GM19452 (cell line): ENCODE data around the gene ALOX12B.
"Not testable (repeated sequence)": the region's sequence is repeated elsewhere in the genome, so short reads cannot be mapped to it uniquely, and the experiment has no call there.

Source experiments
- ATAC-seq: cut with Tn5 transposase; IDR thresholded peaks from one replicate; pipeline ENCODE4 v1.9.1; 2021; ENCODE audit not compliant: unreplicated experiment

Gene ALOX12B

DNA sequence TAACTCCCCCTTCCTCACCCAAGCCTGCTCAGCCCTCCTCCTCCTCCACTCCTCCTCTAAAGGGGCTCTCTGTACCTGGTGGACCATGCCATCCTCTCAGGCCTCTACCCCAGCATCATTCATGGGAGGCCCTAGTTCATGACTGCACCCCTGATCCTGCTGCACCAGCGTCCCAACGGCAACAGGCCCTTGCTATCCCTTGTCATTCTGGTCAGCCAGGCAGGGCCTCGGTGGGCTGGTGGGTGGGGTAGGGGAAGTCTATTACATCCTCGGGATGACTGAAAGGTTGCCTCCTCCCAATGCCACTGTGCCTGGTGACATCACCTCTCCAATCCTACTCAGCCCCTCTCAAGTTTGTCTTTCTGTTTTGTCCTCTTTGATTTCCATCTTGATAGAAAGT, 19.7 kb downstream of the ALOX12B start:
- no peak for ATAC-seq

DNA sequence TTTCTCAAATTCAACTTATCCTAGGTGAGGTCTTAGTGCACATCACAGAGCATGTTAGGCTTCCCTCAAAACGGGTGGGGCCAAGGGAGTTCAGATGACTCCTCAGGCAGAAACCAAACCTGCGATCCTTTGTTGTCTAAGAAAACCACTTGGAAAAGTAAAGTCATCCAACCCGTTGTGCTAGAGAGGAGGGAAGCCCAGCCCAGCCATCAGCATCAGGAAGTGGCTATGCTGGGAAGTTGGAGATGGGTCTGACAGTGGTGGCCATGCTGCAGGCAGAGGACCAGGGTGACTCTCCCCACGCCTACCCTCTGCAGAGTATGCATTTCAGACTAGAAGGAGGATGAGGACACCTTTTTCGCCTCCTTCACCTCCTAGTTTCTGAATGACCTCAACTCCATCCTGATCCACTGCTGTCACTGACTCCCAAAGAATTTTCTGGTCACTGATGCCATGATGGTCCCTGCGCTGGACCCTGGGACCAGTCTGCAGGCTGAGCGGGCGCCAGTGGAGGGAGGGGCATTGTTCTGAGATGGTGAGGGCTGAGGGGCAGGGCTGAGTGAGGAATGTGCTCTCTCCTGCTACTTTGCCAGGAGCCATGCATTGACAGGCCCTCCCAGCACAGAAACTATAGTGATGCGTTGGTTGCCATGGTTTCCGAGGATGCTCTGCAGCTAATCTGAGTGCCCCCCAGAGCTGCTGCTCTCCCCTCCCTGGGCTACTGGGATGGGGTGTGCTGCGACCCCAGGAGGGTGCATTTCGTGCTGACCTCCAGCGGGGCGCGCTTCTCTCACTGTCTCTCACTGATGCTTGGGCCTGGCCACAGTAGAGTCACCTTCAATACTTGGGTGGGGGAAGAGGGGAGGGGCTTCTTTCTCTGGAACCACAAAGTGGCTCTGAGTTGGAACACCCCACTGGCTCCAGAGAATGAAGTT, 20.4 kb downstream of the ALOX12B start:
- no peak for ATAC-seq

DNA sequence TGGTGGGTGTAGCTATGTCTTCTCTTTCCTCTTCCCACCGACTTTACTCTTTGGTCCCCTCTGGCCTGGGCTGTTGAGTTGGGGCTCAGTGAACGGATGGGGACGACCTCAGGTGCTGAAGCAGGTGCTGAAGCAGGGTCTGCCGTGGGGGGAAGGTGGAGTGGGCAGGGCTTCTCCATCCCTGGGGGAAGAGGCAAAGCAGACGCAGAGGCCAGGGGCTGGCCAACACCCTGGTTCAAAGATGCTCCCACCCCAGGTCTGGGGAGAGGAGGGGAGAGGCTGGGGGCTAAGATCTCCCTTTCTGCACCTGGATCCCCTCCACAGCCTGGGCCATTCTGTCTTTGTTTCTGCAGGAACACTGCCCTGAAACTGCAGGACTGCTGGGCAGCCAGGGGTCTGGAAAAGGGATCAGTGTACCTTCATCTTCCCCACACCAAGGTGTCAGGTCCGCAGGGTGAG, 22.9 kb downstream of the ALOX12B start:
- ATAC-seq = no peak

DNA sequence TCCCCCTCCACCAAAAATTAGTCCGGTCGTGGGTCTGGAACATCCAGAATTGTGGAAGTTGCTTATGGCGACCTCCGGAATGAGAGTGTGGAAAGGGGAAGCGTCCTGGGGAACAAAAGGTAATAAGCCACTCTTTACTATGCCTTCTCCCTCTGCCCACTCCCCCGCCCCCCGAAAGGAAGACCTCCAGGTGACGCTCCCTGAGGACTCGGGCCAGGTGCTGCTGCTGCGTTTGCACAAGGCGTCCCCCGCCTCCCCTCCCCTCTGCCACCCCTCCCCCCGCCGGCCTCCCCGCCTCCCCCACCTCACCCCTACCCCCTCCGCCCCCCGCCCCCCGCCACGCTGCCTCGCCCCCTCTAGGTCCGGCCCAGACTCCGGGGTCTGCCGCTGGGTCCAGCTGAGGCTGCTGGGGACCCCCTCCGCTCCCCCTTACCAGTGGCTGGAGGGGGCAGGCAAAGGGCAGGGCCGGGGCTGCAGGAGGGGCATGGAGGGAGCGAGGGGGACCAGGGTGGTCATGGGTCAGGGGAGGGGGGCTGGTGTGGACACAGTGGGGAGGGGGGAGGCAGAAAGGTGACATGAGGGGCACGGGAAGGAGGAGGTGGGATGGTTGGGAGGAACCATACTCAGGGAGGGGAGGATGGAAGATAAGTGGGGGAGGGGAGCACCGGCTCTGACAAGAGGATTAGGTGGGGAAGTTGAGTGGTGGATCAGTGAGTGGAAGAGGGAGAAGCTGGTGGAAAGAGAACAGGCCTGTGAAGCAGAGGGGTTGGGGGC, 23.6 kb downstream of the ALOX12B start:
- ATAC-seq = no peak

DNA sequence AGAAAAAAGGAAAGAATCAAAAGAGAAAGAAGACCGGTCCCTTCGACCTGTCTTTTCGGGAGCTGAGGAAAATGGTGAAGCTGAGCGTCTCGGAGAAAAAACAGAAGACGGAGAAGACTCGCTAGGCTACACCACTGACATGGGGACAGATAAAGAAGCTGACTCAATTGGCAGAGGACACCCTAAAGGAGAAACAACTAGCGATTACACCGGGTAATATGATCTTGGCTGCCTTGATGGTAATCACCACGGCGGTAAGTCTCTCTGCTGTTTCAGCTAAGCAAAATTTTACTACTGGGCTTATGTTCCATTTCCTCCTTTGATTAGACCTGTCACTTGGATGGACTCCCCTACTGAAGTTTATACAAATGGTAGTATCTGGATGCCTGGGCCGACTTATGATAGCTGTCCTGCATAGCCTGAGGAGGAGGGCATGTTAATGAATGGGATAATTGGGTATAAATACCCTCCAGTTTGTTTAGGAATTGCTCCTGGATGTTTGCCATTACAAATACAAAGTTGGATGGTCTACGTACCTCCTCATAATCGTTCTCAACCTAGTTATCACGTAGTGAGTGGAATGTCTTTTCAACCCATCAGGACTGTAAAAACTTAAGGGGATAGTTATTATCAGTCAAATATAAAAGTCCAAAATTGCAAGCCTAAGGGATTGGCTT, 24.6 kb downstream of the ALOX12B start:
- no peak for ATAC-seq

DNA sequence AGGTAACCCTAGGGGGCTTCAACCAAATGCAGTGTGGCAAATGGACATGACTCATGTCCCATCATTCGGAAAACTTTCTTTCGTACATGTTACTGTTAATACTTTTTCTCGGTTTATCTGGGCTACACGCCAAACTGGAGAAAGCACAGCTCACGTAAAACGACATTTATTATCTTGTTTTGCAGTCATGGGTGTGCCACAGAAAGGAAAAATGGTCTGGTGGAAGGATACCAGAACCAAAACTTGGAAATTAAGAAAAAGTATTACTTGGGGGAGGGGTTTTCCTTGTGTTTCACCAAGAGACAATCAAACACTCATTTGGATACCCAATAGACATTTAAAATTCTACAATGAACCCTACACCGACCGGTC, 25.1 kb downstream of the ALOX12B start:
- ATAC-seq = no peak

DNA sequence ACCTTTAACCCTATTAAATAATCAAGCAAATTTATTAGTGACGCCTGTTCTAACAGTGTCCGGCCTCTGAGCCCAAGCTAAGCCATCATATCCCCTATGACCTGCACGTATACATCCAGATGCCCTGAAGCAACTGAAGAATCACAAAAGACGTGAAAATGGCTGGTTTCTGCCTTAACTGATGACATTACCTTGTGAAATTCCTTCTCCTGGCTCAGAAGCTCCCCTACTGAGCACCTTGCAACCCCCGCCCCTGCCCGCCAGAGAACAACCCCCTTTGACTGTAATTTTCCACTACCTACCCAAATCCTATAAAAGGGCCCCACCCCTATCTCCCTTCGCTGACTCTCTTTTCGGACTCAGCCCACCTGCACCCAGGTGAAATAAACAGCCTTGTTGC, 25.7 kb downstream of the ALOX12B start:
- not testable (repeated sequence) for ATAC-seq

DNA sequence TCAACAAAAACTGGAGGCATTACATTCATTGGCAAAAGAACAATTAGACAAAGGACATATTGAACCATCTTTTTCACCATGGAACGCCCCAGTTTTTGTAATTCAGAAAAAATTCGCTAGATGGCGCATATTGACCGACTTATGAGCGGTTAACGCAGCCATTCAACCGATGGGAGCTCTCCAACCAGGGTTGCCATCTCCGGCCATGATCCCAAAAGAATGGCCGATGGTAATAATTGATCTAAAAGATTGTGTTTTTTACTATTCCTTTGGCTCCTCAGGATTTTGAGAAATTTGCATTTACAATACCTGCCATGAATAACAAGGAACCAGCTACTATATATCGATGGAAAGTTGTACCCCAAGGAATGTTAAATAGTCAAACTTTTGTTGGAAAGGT, 27.2 kb downstream of the ALOX12B start:
- ATAC-seq = no peak

DNA sequence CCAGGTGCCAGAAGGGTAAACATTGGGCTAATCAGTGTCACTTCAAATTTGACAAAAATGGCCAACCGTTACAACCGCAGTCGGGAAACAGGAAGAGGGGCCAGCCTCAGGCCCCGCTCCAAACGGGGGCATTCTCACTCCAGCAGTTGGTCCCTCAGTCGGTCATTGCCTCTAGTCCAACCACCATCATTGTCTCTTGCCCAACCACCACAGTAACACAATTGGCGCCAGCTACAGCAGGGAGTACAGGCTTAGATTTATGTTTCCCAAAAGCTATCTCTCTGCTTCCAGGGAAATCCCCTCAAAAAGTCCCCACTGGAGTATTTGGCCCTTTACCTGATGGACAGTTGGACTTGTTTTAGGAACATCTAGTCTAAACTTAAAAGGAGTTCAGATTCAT, 28.4 kb downstream of the ALOX12B start:
- no peak for ATAC-seq

DNA sequence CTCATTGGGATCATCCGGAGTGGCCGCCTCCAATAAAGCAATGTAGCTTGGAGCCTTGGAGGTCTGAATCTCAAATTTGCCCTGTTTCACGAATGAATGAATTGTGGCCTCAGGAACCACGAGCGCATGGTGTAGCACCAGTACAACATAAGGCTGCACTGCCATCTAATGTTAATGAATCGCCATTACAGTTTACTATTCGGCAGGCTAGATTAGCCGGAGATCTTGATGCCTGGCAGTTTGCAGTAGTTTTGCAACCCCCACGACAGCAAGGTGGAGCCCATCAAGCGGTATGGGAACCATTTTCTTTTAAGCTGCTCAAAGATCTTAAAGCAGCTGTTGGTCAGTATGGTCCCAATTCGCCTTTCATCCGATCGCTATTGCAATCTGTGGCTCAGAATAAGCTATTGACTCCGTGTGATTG, 29.8 kb downstream of the ALOX12B start:
- no peak for ATAC-seq

DNA sequence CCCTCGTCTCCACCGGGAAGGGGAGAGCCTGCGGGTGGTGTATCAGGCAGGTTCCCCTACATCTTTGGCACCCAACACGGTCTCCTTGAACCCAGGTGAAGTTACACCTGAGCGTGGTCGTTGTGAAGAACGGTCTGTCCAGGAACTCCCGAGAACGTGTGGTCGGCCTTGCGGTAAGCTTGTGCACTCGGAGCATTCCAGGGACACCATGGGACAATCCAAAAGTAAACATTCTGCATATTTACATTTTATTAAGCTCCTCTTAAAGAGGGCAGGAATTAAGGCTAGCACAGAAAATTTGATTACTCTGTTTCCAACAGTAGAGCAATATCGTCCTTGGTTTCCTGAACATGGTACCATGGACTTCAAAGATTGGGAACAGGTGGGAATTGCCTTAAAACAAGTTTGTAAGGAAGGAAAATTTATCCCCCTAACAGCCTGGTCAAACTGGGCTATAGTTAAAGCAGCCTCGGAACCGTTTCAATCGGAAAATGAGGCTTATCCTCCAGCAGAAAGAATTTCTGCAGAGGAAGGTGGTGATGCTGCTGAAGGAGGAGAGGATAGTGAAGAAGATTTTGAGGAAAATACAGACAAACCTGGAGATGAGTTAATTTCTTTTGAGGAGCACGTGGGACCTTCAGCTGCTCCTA, 30.4 kb downstream of the ALOX12B start:
- no peak for ATAC-seq

DNA sequence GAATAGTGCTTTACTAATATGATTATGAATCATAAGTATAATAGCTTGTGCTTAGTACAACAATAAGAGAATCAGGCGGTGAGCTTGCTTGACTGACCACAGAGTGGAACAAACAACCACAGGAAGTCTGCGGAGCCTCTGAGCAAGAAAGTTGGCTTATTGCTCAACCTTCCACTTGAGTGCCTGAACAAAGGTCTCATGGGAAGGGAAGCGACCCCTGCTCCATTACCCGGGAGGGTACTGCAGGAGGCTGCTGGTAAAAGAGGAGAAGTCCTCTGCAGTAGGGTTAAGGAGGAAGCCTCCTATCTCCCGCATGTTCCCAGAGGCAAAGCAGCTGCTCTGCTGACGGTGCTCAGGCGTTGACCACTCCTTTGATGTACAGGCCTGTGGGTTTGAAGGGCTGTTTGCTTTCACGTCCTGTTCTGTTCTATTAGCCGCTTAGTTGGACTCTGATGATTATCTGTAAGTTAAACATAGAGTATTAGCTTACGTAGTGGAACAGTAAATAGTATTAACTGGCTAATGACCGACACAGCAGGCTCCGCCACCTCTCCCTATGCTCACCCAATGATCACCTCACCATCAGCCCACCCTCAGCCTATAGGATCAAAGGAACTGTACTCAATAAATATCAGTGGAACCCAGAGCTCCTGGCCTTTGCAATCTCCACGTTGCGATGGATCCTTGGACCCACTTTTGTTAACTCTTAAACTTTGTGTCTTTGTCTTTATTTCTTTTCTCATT, 31.1 kb downstream of the ALOX12B start:
- ATAC-seq = peak; percentile 55

DNA sequence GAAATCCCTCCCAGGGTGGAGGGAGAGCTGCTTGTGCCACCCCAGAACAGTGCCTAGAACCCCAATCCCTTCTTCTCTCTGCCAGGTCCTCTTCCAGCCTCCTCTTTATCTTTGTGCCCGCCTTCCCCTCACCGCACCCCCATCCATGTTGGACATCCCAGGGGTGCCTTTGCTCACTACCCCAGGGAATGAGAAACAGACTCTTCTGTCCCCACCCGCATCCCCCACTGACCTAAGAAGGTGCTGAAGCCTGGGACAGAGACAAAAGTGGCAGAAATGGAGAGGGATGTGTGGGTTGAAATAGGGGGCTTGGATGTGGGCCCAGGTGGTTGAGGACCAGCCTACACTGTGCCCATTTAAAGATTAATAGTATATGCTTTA, 31.7 kb downstream of the ALOX12B start:
- no peak for ATAC-seq

DNA sequence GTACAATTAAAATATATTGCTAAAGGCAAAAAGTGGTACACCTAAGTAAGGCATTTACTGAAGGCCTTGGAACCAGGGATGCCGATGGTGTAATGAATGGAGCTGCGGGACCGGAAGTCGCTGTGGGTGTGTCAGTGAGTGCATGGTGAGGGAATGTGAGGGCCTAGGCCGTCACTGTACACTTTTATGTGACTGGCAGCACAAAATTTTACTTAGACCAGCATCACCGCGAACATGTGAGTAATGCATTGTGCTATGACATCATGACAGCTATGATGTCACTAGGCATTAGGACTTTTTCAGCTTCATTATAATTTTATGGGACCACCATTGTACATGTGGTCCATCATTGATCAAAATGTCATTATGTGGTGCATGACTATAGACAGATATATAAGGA, 33.9 kb downstream of the ALOX12B start:
- no peak for ATAC-seq

DNA sequence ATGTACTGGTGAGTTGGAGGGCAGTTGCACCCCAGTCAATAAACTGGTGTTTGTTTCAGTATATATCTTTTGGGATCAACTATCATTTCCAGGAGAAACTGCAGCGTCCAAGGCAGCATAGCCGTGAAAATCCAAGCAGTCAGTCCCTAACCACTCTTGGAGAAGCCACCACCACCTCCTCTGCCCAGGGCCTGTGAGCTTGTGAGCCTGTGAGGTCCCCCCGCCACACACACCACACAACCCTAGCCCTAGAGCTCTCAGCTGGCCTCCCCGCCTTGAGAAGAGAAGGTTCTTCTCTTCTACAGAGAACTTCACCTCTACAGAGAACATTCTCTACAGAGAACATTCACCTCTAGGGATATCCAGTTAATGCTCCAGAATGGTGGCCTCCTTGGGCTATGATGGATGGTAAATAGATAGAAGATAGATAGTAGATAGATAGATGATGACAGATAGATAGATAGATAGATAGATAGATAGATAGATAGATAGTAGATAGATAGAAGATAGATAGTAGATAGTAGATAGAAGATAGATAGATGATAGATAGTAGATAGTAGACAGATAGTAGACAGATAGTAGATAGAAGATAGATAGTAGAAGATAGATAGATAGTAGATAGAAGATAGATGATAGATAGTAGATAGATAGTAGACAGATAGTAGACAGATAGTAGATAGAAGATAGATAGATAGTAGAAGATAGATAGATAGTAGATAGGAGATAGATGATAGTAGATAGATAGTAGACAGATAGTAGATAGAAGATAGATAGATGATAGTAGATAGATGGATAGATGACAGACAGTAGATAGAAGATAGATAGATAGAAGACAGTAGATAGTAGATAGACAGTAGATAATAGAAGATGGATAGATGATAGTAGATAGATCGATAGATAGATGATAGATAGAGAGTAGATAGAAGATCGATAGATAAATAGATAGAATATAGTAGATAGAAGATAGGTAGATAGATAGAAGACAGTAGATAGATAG, 35.0 kb downstream of the ALOX12B start:
- no peak for ATAC-seq

DNA sequence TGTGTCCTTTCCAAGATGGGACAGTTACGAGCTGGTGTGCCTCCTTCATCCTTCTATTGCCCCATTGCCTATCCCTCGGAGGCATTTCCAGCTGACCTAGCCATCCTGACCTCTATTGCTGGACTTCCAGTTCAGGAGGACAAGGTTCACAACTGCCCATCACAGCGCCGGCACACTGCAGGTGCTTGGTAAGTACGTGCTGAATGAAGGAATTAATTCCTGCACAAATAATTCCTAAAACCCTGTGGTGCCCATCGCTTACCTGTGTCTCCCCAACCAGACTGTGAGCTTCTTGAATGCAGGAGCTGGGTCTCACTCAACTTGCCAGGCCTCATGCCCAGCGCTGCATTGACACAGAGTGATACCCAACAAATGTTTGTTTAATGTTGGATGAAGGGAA, 35.7 kb downstream of the ALOX12B start:
- ATAC-seq = no peak

DNA sequence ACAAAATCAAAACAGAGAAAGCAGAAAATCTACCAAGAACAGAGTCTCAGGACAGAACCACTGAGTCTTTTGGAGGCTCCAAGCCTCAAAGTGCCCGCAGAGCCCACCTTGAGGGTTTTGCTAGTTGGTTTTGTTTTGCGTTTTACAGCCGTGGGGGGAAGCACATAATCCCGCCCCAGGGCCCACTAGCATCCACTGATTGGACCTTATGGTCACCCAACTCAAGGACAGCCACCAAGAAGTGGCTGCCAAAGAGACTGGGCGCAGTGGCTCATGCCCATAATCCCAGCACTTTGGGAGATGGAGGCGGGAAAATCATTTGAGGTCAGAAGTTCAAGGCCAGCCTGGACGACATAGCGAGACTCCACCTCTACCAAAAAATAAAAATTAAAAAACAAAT, 38.8 kb downstream of the ALOX12B start:
- ATAC-seq = no peak

DNA sequence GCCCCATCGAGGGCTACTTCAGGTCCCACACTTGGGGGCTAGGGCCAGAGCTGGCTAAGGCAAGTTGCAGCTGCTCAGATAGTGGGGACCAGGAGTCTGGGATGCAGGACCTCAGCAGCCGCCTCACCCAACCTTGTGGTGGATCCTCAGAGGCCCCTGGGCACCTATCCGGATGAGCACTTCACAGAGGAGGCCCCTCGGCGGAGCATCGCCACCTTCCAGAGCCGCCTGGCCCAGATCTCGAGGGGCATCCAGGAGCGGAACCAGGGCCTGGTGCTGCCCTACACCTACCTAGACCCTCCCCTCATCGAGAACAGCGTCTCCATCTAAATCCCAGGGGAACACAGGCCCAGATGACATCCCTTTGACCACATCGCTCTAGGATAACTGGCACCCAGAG, 39.3 kb downstream of the ALOX12B start:
- ATAC-seq = no peak

DNA sequence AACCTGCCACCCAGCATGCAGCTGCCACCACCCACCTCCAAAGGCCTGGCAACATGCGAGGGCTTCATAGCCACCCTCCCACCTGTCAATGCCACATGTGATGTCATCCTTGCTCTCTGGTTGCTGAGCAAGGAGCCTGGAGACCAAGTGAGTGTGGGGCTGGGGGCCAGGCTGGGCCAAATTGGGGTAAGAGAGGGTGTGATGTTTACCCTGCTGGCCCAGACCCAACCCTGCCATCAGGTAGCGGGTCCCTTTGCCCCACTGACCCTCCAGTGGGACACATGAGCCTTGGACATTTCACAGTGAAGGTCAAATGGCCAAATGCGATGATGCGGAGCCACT, 39.8 kb downstream of the ALOX12B start:
- ATAC-seq = no peak
